Parathyroid adenoma (tissue), 2 donors: ENCODE measurements around the gene ARHGAP6.

Source experiments
- H2AFZ ChIP-seq: fragments of 300-600 bp; sonication (generic); one replicate; pipeline ENCODE4 v1.7.0; 2017; ENCODE audit warnings: antibody characterized with exemption, mild to moderate bottlenecking
- H3K27ac ChIP-seq: fragments of 300-600 bp; sonication (generic); one replicate; pipeline ENCODE4 v1.7.0; 2017
- H3K27me3 ChIP-seq: fragments of 300-600 bp; sonication (generic); one replicate; pipeline ENCODE4 v1.7.0; 2017; ENCODE audit warnings: low read length; ENCODE audit not compliant: control insufficient read depth, insufficient read depth
- H3K36me3 ChIP-seq: fragments of 300-600 bp; sonication (generic); one replicate; pipeline ENCODE4 v1.7.0; 2017; ENCODE audit warnings: low read length; ENCODE audit not compliant: control insufficient read depth, insufficient read depth
- H3K4me1 ChIP-seq: fragments of 300-600 bp; sonication (generic); one replicate; pipeline ENCODE4 v1.7.0; 2017; ENCODE audit warnings: control low read depth
- H3K4me2 ChIP-seq: fragments of 300-600 bp; sonication (generic); one replicate; pipeline ENCODE4 v1.7.0; 2017; ENCODE audit warnings: low read length
- H3K4me3 ChIP-seq: fragments of 300-600 bp; sonication (generic); one replicate; pipeline ENCODE4 v1.7.0; 2017; ENCODE audit warnings: low read depth, low read length
- H3K79me2 ChIP-seq: fragments of 300-600 bp; sonication (generic); one replicate; pipeline ENCODE4 v1.7.0; 2017; ENCODE audit warnings: control low read depth
- H3K9ac ChIP-seq: fragments of 300-600 bp; sonication (generic); one replicate; pipeline ENCODE4 v1.7.0; 2017; ENCODE audit warnings: mild to moderate bottlenecking
- H3K9me3 ChIP-seq: fragments of 300-600 bp; sonication (generic); one replicate; pipeline ENCODE4 v1.7.0; 2017; ENCODE audit warnings: low read length; ENCODE audit not compliant: control insufficient read depth
- CTCF ChIP-seq: fragments of 300-600 bp; sonication (generic); IDR thresholded peaks from one replicate; pipeline ENCODE4 v1.7.0; 2017; ENCODE audit warnings: antibody characterized with exemption, mild to moderate bottlenecking
- donor health status: primary hyperparathyroidism.

The ARHGAP6 gene

GRCh38 chrX:11553594-11553993 is 112.1 kb downstream of the ARHGAP6 start:
- no peaks in the 10 kb centered on the region for H3K36me3 ChIP-seq
- no peaks in the 10 kb centered on the region for H3K4me1 ChIP-seq
- no peak overlapping the region for H3K4me2 ChIP-seq
- H3K4me3 ChIP-seq, result no peak overlapping the region
- H3K27ac ChIP-seq, result no peak overlapping the region
- H3K9ac ChIP-seq, result no peak overlapping the region
- no peak for TF ChIP-seq CTCF
- no peaks in the 10 kb centered on the region for H3K9me3 ChIP-seq
- H3K27me3 ChIP-seq, result no peaks in the 10 kb centered on the region
- no peak overlapping the region for H2AFZ ChIP-seq
- H3K79me2 ChIP-seq, result no peaks in the 10 kb centered on the region

GRCh38 chrX:11551151-11551550 is 114.6 kb downstream of the ARHGAP6 start:
- no peaks in the 10 kb centered on the region for H3K79me2 ChIP-seq

DNA sequence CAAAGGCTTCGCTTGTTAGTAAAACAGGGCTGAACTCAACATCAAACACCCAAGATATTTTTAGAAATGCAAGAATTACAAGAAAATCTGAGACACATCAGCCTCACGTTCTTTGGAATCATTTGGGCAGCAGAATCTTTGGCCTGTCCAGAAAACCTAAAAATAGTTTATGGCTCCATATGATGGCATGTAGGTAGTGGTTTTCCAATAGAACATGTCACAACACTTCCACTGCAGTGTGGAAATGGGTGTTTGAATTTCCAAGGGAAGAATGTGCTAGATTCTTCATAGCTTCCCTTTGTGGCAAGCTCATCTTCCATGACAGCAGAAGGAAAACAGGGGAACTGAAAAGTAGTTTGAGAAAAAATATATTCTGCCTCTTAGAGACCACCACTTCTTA is 118.8 kb downstream of the ARHGAP6 start:
- Histone ChIP-seq H3K79me2 (no peaks in the 10 kb centered on the region), H3K27ac (no peak overlapping the region), H3K36me3 (no peaks in the 10 kb centered on the region), H3K4me1 (no peaks in the 10 kb centered on the region), H3K27me3 (no peaks in the 10 kb centered on the region), H3K9ac (no peak overlapping the region), H3K4me3 (no peak overlapping the region), H3K9me3 (no peaks in the 10 kb centered on the region), H3K4me2 (no peak overlapping the region), H2AFZ (no peak overlapping the region)
- TF ChIP-seq CTCF, result no peak

More at GRCh38 chrX:11551151-11551550, 114.6 kb downstream of the ARHGAP6 start:
- Histone ChIP-seq H3K9me3 (no peaks in the 10 kb centered on the region), H3K27me3 (no peaks in the 10 kb centered on the region), H3K4me1 (no peaks in the 10 kb centered on the region), H3K36me3 (no peaks in the 10 kb centered on the region), H3K4me2 (no peak overlapping the region), H3K9ac (no peak overlapping the region), H3K27ac (no peak overlapping the region), H2AFZ (no peak overlapping the region), H3K4me3 (no peak overlapping the region)
- TF ChIP-seq CTCF, result no peak

DNA sequence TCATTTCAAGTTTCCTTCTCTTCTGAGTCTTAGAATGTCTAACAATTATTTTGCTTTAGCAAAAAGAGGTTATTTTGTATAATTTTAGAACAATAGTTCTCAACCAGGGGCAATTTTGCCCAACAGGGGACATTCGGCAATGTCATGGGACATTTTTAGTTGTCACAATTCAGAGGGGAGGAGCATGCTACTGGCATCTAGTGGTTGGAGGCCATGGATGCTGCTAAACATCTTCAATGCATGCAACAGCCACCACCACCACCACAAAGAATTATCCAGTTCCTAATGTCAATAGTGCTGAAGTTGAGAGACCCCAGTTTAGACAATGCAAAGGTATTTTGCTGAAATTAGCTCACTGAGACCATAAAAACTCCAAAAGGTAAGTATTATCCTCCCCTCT is 122.5 kb downstream of the ARHGAP6 start:
- Histone ChIP-seq H3K36me3 (no peaks in the 10 kb centered on the region), H3K9ac (no peak overlapping the region), H3K4me2 (no peak overlapping the region), H3K79me2 (no peaks in the 10 kb centered on the region), H3K4me1 (no peaks in the 10 kb centered on the region), H3K9me3 (no peaks in the 10 kb centered on the region), H3K27me3 (no peaks in the 10 kb centered on the region), H3K4me3 (no peak overlapping the region), H3K27ac (no peak overlapping the region), H2AFZ (no peak overlapping the region)
- no peak for TF ChIP-seq CTCF

GRCh38 chrX:11541510-11541909 is 124.2 kb downstream of the ARHGAP6 start:
- Histone ChIP-seq H3K9ac (no peak overlapping the region), H3K79me2 (no peaks in the 10 kb centered on the region), H3K27ac (no peak overlapping the region), H3K36me3 (no peaks in the 10 kb centered on the region), H3K4me3 (no peak overlapping the region), H3K4me2 (no peak overlapping the region), H3K9me3 (no peaks in the 10 kb centered on the region), H3K4me1 (no peaks in the 10 kb centered on the region), H2AFZ (no peak overlapping the region), H3K27me3 (no peaks in the 10 kb centered on the region)
- no peak for TF ChIP-seq CTCF
